Ectodermal cell (in vitro differentiated cells): Measurements from ENCODE around the gene CCR5AS.
"Not testable (repeated sequence)": the region's sequence is repeated elsewhere in the genome, so short reads cannot be mapped to it uniquely, and the experiment has no call there.

ENCODE experiments used
- H3K27ac ChIP-seq: 2 replicates; pipeline ENCODE4 v1.7.0; 2013; ENCODE audit warnings: mild to moderate bottlenecking, low read depth, low read length; ENCODE audit not compliant: insufficient read depth, poor library complexity, severe bottlenecking
- H3K27me3 ChIP-seq: 2 replicates; pipeline ENCODE4 v1.7.0; 2013; ENCODE audit warnings: mild to moderate bottlenecking, low read length; ENCODE audit not compliant: insufficient read depth, control insufficient read depth, poor library complexity, severe bottlenecking
- H3K36me3 ChIP-seq: one replicate; pipeline ENCODE4 v1.7.0; 2013; ENCODE audit warnings: low read length; ENCODE audit not compliant: control insufficient read depth, insufficient read depth
- H3K4me1 ChIP-seq: one replicate; pipeline ENCODE4 v1.7.0; 2013; ENCODE audit warnings: low read length; ENCODE audit not compliant: control insufficient read depth, insufficient read depth
- H3K4me3 ChIP-seq: 2 replicates; pipeline ENCODE4 v1.7.0; 2013; ENCODE audit warnings: low read depth, low read length, control low read depth; ENCODE audit not compliant: insufficient read depth
- H3K9me3 ChIP-seq: 2 replicates; pipeline ENCODE4 v1.7.0; 2013; ENCODE audit warnings: mild to moderate bottlenecking, low read length, moderate library complexity; ENCODE audit not compliant: control insufficient read depth
- WGBS, 2 experiments: methylation state at CpG; one replicate each; pipeline ENCODE4 v1.1.7; 2013; ENCODE audit warnings: missing lambda C conversion rate in 2 of 2; 5-methylcytosine and 5-hydroxymethylcytosine counted together

The CCR5AS gene

DNA sequence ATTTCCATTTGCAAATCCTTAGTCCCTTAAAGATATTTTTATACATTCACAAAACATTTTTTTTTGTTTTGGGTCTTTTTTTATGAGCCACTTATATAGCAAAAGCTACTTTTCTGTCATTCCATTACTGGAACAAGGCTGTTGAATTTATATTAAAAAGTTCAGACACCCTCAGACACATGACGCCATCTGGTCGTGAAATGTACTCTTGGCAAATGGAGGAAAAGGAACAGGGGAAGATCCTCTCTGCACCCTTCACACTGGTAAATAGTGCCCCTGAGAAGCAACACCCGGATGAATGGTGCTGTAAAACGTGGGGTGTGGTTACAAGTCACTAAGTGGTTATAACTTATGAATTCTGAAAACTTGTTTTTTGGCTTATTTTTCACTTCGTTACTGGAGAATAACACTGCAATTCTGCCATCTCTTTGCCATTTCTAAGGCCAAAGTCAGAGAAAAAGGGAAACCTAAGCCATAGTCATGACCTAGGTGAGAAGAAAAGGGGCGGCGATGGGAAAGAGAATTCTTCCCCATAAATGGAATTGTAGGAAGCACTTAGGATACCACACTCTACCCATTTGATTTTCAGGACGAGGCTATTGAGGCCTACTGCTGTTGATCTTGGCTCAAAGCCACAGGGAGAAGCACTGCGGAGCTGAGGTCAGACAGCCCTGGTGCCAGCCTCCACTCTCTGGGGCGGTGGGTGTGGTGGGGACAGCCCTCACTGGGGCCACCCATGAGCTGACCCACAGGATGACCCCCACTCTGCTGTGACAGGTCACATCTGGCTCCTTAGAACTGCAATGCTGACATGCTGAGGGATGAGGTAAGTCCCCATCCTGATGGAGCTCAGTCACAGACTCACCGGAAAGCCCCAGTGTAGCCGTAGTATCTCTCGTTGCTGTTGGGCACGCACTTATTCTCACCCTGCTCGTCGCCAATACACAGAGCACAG lies 36.0 kb upstream of the CCR5AS start:
- no peaks in the 10 kb centered on the region for H3K36me3 ChIP-seq
- no peaks in the 10 kb centered on the region for H3K9me3 ChIP-seq
- no peak overlapping the region for H3K4me3 ChIP-seq
- H3K27ac ChIP-seq: no peak overlapping the region
- H3K4me1 ChIP-seq: no peaks in the 10 kb centered on the region
- WGBS, 2 experiments: 92 to 93% methylated on average over 16 of the region's 16 CpGs
- no peaks in the 10 kb centered on the region for H3K27me3 ChIP-seq

DNA sequence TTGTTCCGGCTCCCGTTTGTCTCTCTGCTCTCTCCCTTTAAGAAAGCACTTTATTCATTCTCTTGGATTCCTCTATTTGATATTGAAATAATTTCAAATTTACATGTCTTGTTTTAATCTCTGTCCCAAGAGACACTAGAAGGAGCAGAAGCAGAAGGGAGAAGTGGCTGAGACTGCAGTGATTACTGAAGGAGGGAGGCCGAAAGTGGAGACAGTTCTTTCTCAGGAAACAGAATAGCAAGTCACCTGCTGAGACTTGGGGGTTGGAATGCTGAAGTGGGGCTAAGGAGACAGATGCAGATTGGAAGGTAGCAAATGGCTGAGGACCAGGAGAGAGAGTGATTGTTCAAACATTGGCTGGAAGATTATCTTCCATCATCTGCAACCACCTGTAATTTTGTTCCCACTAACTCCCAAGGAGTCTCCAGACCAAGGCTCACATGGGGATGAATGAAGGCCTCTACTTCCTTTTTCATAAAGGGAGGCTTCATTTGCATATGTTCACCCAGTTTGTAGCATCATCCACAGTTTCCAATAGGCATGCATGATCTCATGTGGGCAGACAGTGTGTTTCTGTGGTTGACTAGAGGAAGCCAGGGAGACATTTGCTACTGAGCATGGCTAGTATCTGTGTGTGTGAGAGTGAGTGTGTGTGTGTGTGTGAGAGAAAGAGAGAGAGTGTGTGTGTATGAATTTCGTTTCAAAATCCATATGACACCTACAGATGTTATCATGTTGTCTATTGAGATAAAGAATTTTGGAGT lies 33.8 kb upstream of the CCR5AS start:
- H3K36me3 ChIP-seq: no peaks in the 10 kb centered on the region
- WGBS, 2 experiments: 92% methylated on average over 3 of the region's 4 CpGs

DNA sequence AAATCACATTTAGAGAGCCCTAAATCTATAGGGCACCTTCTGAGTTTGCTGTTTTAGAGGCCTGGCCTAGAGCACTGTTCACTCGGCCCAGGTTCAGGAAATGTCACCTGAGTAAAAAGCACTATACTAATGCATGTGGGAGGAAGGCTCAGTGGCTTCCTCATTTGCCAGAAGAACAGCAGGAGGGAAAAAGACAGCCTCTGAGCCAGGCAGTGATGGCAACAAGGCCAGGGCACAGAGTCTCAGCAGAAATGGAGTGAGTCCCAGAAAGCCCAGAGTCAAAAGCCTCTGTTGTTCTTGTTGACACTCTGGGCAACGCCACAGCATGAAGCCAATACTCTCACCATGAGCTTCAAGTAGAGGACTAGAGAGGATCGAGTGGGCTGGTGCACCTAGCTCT lies 32.0 kb upstream of the CCR5AS start:
- H3K9me3 ChIP-seq: no peaks in the 10 kb centered on the region
- no peak overlapping the region for H3K4me3 ChIP-seq
- H3K4me1 ChIP-seq: no peaks in the 10 kb centered on the region
- 91 to 93% methylated on average over 3 of the region's 3 CpGs for WGBS, 2 experiments
- H3K36me3 ChIP-seq: no peaks in the 10 kb centered on the region
- no peaks in the 10 kb centered on the region for H3K27me3 ChIP-seq
- H3K27ac ChIP-seq: no peak overlapping the region

More for the DNA sequence above, 33.8 kb upstream of the CCR5AS start:
- Histone ChIP-seq H3K4me3 (no peak overlapping the region), H3K27ac (no peak overlapping the region), H3K27me3 (no peaks in the 10 kb centered on the region), H3K4me1 (no peaks in the 10 kb centered on the region), H3K9me3 (no peaks in the 10 kb centered on the region)

DNA sequence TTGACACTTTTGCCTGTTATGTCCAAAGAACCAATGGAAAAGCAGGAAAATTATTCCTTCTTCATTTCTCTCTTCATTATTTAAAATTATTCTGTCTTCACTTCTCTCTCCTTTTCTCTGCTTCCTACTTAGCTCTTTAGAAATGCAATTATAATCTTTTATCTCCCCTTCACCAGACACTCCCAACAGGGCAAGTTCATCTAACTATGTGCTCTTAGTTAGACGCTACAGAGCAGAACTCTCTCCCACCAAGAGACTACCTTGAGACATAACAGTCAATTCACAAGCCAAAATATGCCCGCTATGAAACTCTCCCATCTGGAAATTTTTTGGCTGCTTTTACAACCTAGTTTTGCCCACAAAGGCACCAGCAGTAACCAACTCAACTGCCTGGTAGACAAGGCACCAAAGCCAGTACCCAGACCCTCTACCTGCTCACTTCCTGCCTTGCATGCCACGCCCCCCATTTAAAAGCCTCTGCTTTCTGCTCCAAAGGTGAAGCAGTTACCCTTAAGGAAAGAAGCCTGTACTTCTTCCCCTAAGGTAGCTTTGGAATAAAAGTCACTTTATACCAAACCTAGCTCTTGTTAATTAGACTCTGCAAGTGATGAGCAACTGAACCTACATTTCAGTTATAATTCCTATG lies 28.3 kb upstream of the CCR5AS start:
- Histone ChIP-seq H3K36me3 (no peaks in the 10 kb centered on the region), H3K4me1 (no peaks in the 10 kb centered on the region), H3K27me3 (no peaks in the 10 kb centered on the region), H3K4me3 (no peak overlapping the region), H3K9me3 (no peaks in the 10 kb centered on the region), H3K27ac (no peak overlapping the region)
- 90 to 93% methylated on average over 3 of the region's 3 CpGs for WGBS, 2 experiments

DNA sequence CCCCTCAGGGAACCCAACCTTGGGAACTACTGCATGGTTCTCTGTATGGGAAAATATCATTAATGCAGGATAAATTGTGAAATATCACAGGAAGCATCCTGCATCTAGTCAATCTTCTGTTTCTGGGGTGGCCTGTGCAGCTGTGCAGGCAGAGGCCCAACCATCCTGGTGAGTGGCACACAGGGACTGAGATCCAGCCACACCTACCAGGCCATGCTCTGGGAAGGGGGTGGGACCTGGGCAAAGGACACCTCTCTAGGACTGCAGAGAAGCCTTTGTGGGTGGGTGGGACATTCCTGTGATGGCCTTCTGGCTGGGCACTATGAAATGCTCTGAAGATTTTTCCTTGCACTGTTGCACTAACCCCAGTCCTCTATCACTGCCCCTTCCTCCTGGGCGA lies 27.0 kb upstream of the CCR5AS start:
- H3K4me3 ChIP-seq: no peak overlapping the region
- H3K4me1 ChIP-seq: no peaks in the 10 kb centered on the region
- H3K27me3 ChIP-seq: no peaks in the 10 kb centered on the region
- 67% methylated on average over 1 of the region's 1 CpG; no CpG with 5 or more reads in 1 of the 2 experiments for whole genome bisulfite sequencing, 2 experiments
- H3K36me3 ChIP-seq: no peaks in the 10 kb centered on the region
- no peaks in the 10 kb centered on the region for H3K9me3 ChIP-seq
- no peak overlapping the region for H3K27ac ChIP-seq

DNA sequence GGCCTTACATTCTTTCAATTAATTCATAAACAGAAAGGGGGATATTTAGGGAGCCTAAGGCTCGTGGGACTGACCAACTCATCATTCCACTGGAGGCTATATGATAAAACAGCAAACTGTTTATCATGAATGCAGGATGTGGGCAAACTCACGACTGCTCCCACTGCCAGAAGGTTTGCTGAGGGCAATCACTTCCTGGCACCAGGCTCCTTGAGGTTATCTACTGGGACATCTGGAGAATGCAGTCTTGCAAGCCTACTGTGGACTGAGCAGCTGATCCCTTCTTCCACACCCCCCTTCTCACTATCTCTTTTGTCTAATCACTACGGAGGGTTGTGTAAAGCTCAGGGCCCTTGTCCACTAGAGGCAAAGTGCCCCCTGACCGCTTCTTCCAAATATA lies 26.3 kb upstream of the CCR5AS start:
- not testable (repeated sequence) for H3K4me1 ChIP-seq, H3K27ac ChIP-seq, H3K9me3 ChIP-seq, H3K4me3 ChIP-seq, H3K27me3 ChIP-seq, H3K36me3 ChIP-seq
- 85 to 92% methylated on average over 4 of the region's 4 CpGs for WGBS, 2 experiments

DNA sequence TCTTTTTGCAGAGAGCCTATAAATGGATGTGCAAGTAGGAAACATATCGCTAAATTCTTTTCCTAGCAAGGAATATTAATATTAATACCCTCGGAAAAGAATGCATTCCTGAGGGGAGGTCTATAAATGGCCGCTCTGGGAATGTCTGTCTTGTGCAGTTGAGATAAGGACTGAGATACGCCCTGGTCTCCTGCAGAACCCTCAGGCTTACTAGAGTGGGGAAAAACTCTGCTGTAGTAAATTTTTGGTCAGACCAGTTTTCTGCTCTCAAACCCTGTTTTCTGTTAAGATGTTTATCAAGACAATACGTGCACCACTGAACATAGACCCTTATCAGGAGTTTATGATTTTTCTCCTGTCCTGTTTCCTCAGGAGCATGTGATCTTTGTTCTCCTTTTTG lies 25.0 kb upstream of the CCR5AS start:
- H3K4me1 ChIP-seq, H3K36me3 ChIP-seq: not testable (repeated sequence)
- 98 to 99% methylated on average over 4 to 5 of the region's 5 CpGs for WGBS, 2 experiments

DNA sequence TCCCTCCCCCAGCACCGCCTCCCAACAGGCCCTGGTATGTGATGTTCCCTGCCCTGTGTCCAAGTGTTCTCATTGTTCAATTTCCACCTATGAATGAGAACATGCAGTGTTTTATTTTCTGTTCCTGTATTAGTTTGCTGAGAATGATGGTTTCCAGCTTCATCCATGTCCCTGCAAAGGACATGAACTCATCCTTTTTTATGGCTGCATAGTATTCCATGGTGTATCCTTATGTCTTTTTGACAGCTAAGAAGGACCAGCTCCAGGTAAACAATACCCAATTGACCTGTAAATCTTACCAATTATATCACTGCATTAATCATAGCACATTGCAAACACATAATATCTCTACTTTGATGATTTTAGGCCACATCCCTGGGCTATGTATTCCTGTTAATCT lies 24.0 kb upstream of the CCR5AS start:
- not testable (repeated sequence) for H3K36me3 ChIP-seq, H3K9me3 ChIP-seq, H3K4me1 ChIP-seq, H3K4me3 ChIP-seq, H3K27me3 ChIP-seq, H3K27ac ChIP-seq
- WGBS, 2 experiments: 89% methylated on average over 1 of the region's 1 CpG

More for the DNA sequence above, 25.0 kb upstream of the CCR5AS start:
- not testable (repeated sequence) for H3K27me3 ChIP-seq, H3K4me3 ChIP-seq, H3K9me3 ChIP-seq, H3K27ac ChIP-seq

DNA sequence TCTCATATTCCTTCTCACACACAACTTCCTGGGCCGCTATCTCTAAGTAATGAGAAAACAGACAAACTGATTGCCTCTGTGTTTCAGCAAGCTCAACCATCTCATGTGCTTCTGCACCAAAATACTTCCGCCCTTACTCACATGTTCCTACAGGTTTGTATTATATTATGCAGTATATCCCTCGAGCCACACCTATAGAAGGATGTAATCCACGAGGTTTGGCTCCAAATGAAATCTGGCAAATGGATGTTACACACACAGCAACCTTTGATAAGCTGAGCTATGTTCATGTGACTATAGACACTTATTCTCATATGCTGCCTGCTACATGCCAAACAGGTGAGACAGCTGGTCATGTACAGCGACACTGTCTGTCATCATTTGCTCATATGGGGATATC lies 22.8 kb upstream of the CCR5AS start:
- Histone ChIP-seq H3K36me3 (no peaks in the 10 kb centered on the region), H3K27me3 (no peaks in the 10 kb centered on the region), H3K9me3 (no peaks in the 10 kb centered on the region), H3K4me1 (no peaks in the 10 kb centered on the region), H3K27ac (no peak overlapping the region), H3K4me3 (no peak overlapping the region)
- WGBS, 2 experiments: 94 to 96% methylated on average over 4 to 5 of the region's 5 CpGs

DNA sequence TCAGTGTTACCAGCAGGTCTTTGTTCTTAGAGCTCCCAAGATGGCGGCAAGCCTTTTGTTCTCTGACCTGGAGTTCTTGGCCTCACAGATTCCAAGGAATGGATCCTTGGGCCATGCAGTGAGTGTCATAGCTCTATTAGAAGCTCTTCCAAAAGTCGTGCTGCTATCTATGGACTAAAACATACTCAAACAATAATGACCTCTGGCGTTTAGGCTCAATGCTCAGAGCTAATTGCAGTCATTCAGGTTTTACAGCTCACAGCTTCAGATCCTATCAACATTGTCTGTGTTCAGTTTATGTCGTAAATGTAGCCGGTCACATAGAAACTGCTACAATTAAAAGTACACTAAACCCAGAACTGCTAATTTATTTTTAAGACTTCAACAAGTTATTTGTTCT lies 22.4 kb upstream of the CCR5AS start:
- Histone ChIP-seq H3K4me1 (no peaks in the 10 kb centered on the region), H3K9me3 (no peaks in the 10 kb centered on the region), H3K4me3 (no peak overlapping the region), H3K27ac (no peak overlapping the region), H3K36me3 (no peaks in the 10 kb centered on the region), H3K27me3 (no peaks in the 10 kb centered on the region)
- 88 to 94% methylated on average over 5 of the region's 5 CpGs for WGBS, 2 experiments
